ENCODE results near the gene FNBP1L. TPM values are rescaled to one million over a fixed set of nuclear protein-coding genes. Genes with fewer than 3 reads are reported as not detected.

The FNBP1L gene
- 16.0 to 27.2 TPM (median 25.3 TPM) in 5 replicates for total RNA-seq (2022; extraction: Qiagen RNA extraction; ENCODE audit: low read depth)

GRCh38 chr1:93447481-93448291 is at the start of gene FNBP1L:
FNBP1L (plus strand) TSS chr1:93448118; CDS start chr1:93448282, 164 bp downstream.

Other genes with a start within 250 kb of the FNBP1L start
- 27.5 to 38.6 TPM (median 36.8 TPM) in 5 replicates for gene DR1, start 102.2 kb upstream of the FNBP1L start, total RNA-seq (2022; extraction: Qiagen RNA extraction; ENCODE audit: low read depth)
- gene BCAR3, start 233.7 kb downstream of the FNBP1L start, total RNA-seq (2022; extraction: Qiagen RNA extraction; ENCODE audit: low read depth) = 72.3 to 91.1 TPM (median 84.2 TPM) in 5 replicates

Measured in A549 treated with GW870086 at 1 μM for 4 hours (cell line).